Fibroblast of lung (primary cell): ENCODE measurements around the gene WDR59. TPM values are rescaled to one million over a fixed set of nuclear protein-coding genes. Genes with fewer than 3 reads are reported as not detected.
"Not testable (repeated sequence)": the region's sequence is repeated elsewhere in the genome, so short reads cannot be mapped to it uniquely, and the experiment has no call there.

Experiments
- DNase-seq, 2 donors: peaks; one replicate each; pipeline versions ENCODE4 v3.0.0 to v3.0.0-alpha.2; 2010; ENCODE audit warnings: low read depth in 2 of 2
- H2AFZ ChIP-seq: 2 replicates; pipeline ENCODE4 v1.5.1; 2012; ENCODE audit warnings: low read length, control low read depth, inconsistent platforms
- H3K27ac ChIP-seq: 2 replicates; pipeline ENCODE4 v1.5.1; 2011; ENCODE audit warnings: low read length, control low read depth; ENCODE audit not compliant: insufficient read depth
- H3K27me3 ChIP-seq: 2 replicates; pipeline ENCODE4 v1.5.1; 2011; ENCODE audit warnings: mild to moderate bottlenecking, low read length; ENCODE audit not compliant: control insufficient read depth, insufficient read depth
- H3K36me3 ChIP-seq: 2 replicates; pipeline ENCODE4 v1.5.1; 2011; ENCODE audit warnings: low read length; ENCODE audit not compliant: control insufficient read depth, insufficient read depth
- H3K4me1 ChIP-seq: 2 replicates; pipeline ENCODE4 v1.5.1; 2011; ENCODE audit warnings: low read length; ENCODE audit not compliant: control insufficient read depth, insufficient read depth; ENCODE audit errors: extremely low read depth
- H3K4me2 ChIP-seq: 2 replicates; pipeline ENCODE4 v1.5.1; 2011; ENCODE audit warnings: low read length, control low read depth; ENCODE audit not compliant: insufficient read depth; ENCODE audit errors: extremely low read depth
- H3K4me3 ChIP-seq, 4 experiments: fragments of 200-600 bp in 1 of 4; sonication (generic) in 1 of 4; replicated peaks in 1 of 4; 2 replicates each; pipeline ENCODE4 v1.5.1; 2011 to 2016; ENCODE audit warnings: low read length in 4 of 4, low read depth in 3 of 4, mild to moderate bottlenecking in 3 of 4, control low read depth in 2 of 4, inconsistent platforms in 1 of 4, mixed read lengths in 1 of 4; ENCODE audit not compliant: insufficient read depth in 1 of 4; ENCODE audit errors: control extremely low read depth in 1 of 4
- H3K79me2 ChIP-seq: 2 replicates; pipeline ENCODE4 v1.5.1; 2012; ENCODE audit warnings: mild to moderate bottlenecking, low read length, inconsistent platforms; ENCODE audit not compliant: control insufficient read depth, insufficient read depth
- H3K9ac ChIP-seq: 2 replicates; pipeline ENCODE4 v1.5.1; 2011; ENCODE audit warnings: mild to moderate bottlenecking, low read length, control low read depth; ENCODE audit not compliant: insufficient read depth
- H3K9me3 ChIP-seq: 2 replicates; pipeline ENCODE4 v1.5.1; 2012; ENCODE audit warnings: low read depth, low read length; ENCODE audit not compliant: control insufficient read depth, insufficient read depth
- H4K20me1 ChIP-seq: 2 replicates; pipeline ENCODE4 v1.5.1; 2011; ENCODE audit warnings: low read length; ENCODE audit not compliant: control insufficient read depth, insufficient read depth; ENCODE audit errors: extremely low read depth
- CTCF ChIP-seq, 2 donors: IDR thresholded peaks in 1 of 2; conservative IDR thresholded peaks in 1 of 2; 1 replicate in 1 of 2; 2 replicates in 1 of 2; pipeline ENCODE4 v1.5.1; 2011 to 2012; ENCODE audit warnings: low read length in 2 of 2, control low read depth in 1 of 2, inconsistent platforms in 1 of 2, low read depth in 1 of 2, mild to moderate bottlenecking in 1 of 2
- EZH2 ChIP-seq: IDR thresholded peaks from 2 replicates; pipeline ENCODE4 v1.5.1; 2012; ENCODE audit warnings: low read length, control low read depth, mild to moderate bottlenecking; ENCODE audit errors: missing control alignments
- polyA plus RNA-seq, 2 donors: library from polyadenylated mRNA; depleted of rRNA in 1 of 2; stranded (reverse) in 1 of 2; unstranded in 1 of 2; fragments of >200 nt; gene quantifications; 2 replicates each; pipeline ENCODE4 v1.2.1, GENCODE V29; 2011 to 2012; ENCODE audit warnings: missing spikeins in 1 of 2
- total RNA-seq: library from RNA; depleted of rRNA; stranded (reverse); fragments of >200 nt; gene quantifications from 2 replicates; pipeline ENCODE4 v1.2.1, GENCODE V29; 2014

The WDR59 gene
- total and polyA plus RNA-seq, 2 donors (not counting 1 experiment from before 2014, with no cell fraction given) = 16.0 to 30.2 TPM

GRCh38 chr16:75028544-75029135 lies 43.7 kb upstream of the WDR59 start:
- no peaks in the 10 kb centered on the region for H4K20me1 ChIP-seq
- H3K9ac ChIP-seq = no peak overlapping the region

GRCh38 chr16:75027520-75028300 lies 42.8 kb upstream of the WDR59 start:
- Histone ChIP-seq H2AFZ (no peak overlapping the region), H3K4me1 (peaks cover 19% of the 10 kb centered on the region), H3K4me3 (no peak overlapping the region), H3K27me3 (no peaks in the 10 kb centered on the region), H3K79me2 (peaks cover 30% of the 10 kb centered on the region), H3K36me3 (no peaks in the 10 kb centered on the region), H3K27ac (peak overlapping the region; percentile 87), H3K9ac (no peak overlapping the region), H3K4me2 (no peak overlapping the region), H3K9me3 (no peaks in the 10 kb centered on the region), H4K20me1 (no peaks in the 10 kb centered on the region)
- peak in 1 of 2 donors; percentile 54 for DNase-seq
- TF ChIP-seq CTCF (conservative IDR thresholded peaks at IDR 0.05 in 1 of 2, IDR thresholded peaks at IDR 0.05 in 1 of 2; ENCODE audit: low read depth in 1 of 2, low read length in 2 of 2) = no peak
- TF ChIP-seq EZH2 = no peak

More at GRCh38 chr16:75028544-75029135, 43.7 kb upstream of the WDR59 start:
- Histone ChIP-seq H3K79me2 (peaks cover 28% of the 10 kb centered on the region), H3K36me3 (no peaks in the 10 kb centered on the region), H2AFZ (no peak overlapping the region), H3K27me3 (no peaks in the 10 kb centered on the region), H3K27ac (no peak overlapping the region), H3K9me3 (no peaks in the 10 kb centered on the region), H3K4me1 (peaks cover 17% of the 10 kb centered on the region), H3K4me2 (no peak overlapping the region), H3K4me3 (no peak overlapping the region)
- no peak for TF ChIP-seq CTCF (conservative IDR thresholded peaks at IDR 0.05 in 1 of 2, IDR thresholded peaks at IDR 0.05 in 1 of 2; ENCODE audit: low read depth in 1 of 2, low read length in 2 of 2)
- TF ChIP-seq EZH2 = no peak
- DNase-seq = no peak

GRCh38 chr16:75026892-75027391 lies 42.0 kb upstream of the WDR59 start:
- Histone ChIP-seq H3K36me3 (no peaks in the 10 kb centered on the region), H3K9ac (no peak overlapping the region), H3K27me3 (no peaks in the 10 kb centered on the region), H3K4me3 (no peak overlapping the region), H3K9me3 (no peaks in the 10 kb centered on the region), H4K20me1 (no peaks in the 10 kb centered on the region), H2AFZ (no peak overlapping the region), H3K4me2 (peak overlapping the region; percentile 35), H3K79me2 (peaks cover 31% of the 10 kb centered on the region), H3K27ac (peak overlapping the region; percentile 87), H3K4me1 (peaks cover 20% of the 10 kb centered on the region)
- peak in 1 of 2 donors; percentile 69 for DNase-seq
- TF ChIP-seq CTCF (conservative IDR thresholded peaks at IDR 0.05 in 1 of 2, IDR thresholded peaks at IDR 0.05 in 1 of 2; ENCODE audit: low read depth in 1 of 2, low read length in 2 of 2) = no peak
- TF ChIP-seq EZH2 = no peak

GRCh38 chr16:75026239-75026891 lies 41.4 kb upstream of the WDR59 start:
- peak; percentile 89 to 99 for DNase-seq
- H4K20me1 ChIP-seq = not testable (repeated sequence)
- peak overlapping the region; percentile 35 for H3K4me2 ChIP-seq

More at GRCh38 chr16:75026239-75026891, 41.4 kb upstream of the WDR59 start:
- H2AFZ ChIP-seq, H3K4me3 ChIP-seq, H3K36me3 ChIP-seq, H3K27me3 ChIP-seq, H3K9me3 ChIP-seq: not testable (repeated sequence)
- H3K79me2 ChIP-seq = peaks cover 29% of the 10 kb centered on the region
- peak overlapping the region; percentile 16 for H3K9ac ChIP-seq
- H3K4me1 ChIP-seq = peaks cover 20% of the 10 kb centered on the region
- peak overlapping the region; percentile 87 for H3K27ac ChIP-seq
